ENCODE data around the gene NMNAT2.

Gene NMNAT2

DNA sequence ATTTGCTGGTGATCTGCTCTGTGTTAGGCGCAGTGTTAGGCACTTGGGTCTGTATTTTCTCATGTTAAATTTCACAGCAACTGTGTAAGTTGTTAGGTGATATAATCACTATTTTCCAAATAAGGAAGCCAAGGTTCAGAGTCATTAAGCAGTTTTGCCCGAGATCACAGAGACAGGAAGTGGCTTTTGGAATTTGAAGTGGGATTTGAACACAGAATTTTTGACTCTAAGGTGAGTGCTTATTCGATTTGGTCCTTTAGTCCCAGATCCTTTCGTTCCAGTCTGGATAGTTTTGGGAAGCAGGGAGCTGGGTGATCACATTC lies 114.9 kb downstream of the NMNAT2 start:
- Histone ChIP-seq H3K9ac (ENCODE audit: low read depth, low read length) (no peak overlapping the region), H3K4me1 (ENCODE audit: insufficient read depth, low read length) (peaks cover 33% of the 10 kb centered on the region), H3K36me3 (ENCODE audit: insufficient read depth, low read length) (no peaks in the 10 kb centered on the region), H3K9me3 (ENCODE audit: control insufficient read depth, insufficient read depth, low read length) (no peaks in the 10 kb centered on the region)

- H3K9me3 ChIP-seq (ENCODE audit: control insufficient read depth, insufficient read depth, low read length): no peaks in the 10 kb centered on the region
- H3K4me1 ChIP-seq (ENCODE audit: insufficient read depth, low read length): peaks cover 33% of the 10 kb centered on the region
- no peaks in the 10 kb centered on the region for H3K36me3 ChIP-seq (ENCODE audit: insufficient read depth, low read length)
- no peak overlapping the region for H3K9ac ChIP-seq (ENCODE audit: low read depth, low read length)
These were observed 115.5 kb downstream of the NMNAT2 start for GRCh38 chr1:183302452-183303322.

DNA sequence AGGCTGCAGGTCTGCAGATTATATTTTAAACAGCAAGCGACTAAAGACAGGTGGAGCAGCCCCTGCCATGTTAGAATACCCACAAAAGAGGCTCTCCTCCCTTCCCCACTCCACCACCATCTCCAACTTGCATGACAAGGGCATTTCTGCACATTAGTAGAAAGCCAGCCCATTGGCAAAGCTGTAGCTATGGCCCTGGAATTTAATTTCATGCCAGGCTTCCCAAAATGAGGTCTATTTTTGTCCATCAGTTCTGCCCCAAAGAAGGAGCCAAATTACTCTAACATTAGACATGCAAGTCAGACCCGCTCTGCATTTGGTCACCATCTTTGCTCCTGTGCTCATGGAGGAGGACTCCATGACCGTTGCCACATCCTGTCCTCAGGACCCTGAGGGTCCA lies 116.9 kb downstream of the NMNAT2 start:
- Histone ChIP-seq H3K4me1 (ENCODE audit: insufficient read depth, low read length) (peaks cover 30% of the 10 kb centered on the region), H3K36me3 (ENCODE audit: insufficient read depth, low read length) (no peaks in the 10 kb centered on the region), H3K9me3 (ENCODE audit: control insufficient read depth, insufficient read depth, low read length) (no peaks in the 10 kb centered on the region), H3K9ac (ENCODE audit: low read depth, low read length) (no peak overlapping the region)

GRCh38 chr1:183300828-183301227 lies 117.4 kb downstream of the NMNAT2 start:
- H3K4me1 ChIP-seq (ENCODE audit: insufficient read depth, low read length): peaks cover 30% of the 10 kb centered on the region
- no peaks in the 10 kb centered on the region for H3K9me3 ChIP-seq (ENCODE audit: control insufficient read depth, insufficient read depth, low read length)
- no peaks in the 10 kb centered on the region for H3K36me3 ChIP-seq (ENCODE audit: insufficient read depth, low read length)
- no peak overlapping the region for H3K9ac ChIP-seq (ENCODE audit: low read depth, low read length)

DNA sequence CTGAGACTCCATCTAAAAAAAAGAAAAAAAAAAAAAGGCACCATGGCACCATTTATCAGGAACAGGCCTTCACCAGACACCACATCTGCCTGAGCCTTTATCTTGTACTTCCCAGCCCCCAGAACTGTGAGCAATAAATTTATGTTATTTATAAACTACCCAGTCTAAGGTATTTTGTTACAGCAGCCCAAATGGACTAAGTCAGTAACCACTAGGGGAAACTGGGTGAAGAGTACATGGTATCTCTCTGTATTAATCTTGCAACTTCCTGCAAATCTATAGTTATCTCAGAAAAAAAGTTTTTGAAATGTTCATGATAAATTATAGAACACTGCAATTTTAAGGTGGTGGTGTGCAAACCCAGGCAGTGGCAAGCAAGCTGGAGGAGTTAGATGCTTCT lies 117.8 kb downstream of the NMNAT2 start:
- Histone ChIP-seq H3K4me1 (ENCODE audit: insufficient read depth, low read length) (peaks cover 30% of the 10 kb centered on the region), H3K9me3 (ENCODE audit: control insufficient read depth, insufficient read depth, low read length) (no peaks in the 10 kb centered on the region), H3K36me3 (ENCODE audit: insufficient read depth, low read length) (no peaks in the 10 kb centered on the region), H3K9ac (ENCODE audit: low read depth, low read length) (no peak overlapping the region)

DNA sequence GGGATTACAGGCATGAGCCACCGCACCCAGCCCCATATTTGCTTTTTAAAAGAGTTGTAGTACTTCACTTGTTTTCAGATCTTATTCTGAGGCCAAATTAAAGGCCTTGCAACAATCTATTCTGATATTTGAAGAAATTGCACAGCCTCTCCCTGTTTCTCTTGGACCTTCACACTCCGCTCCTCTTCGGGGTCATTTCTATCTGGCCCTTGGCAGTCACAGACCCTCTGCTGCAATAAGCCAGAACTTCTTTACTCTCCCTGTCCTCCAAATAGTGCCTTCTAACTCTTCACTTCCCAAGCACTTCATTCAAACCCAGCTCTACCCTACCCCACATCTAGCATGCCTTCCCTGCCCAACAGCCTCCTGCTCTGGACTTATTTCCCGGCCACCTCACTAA lies 121.4 kb downstream of the NMNAT2 start:
- Histone ChIP-seq H3K9me3 (ENCODE audit: control insufficient read depth, insufficient read depth, low read length) (no peaks in the 10 kb centered on the region), H3K4me1 (ENCODE audit: insufficient read depth, low read length) (peaks cover 23% of the 10 kb centered on the region), H3K36me3 (ENCODE audit: insufficient read depth, low read length) (no peaks in the 10 kb centered on the region), H3K9ac (ENCODE audit: low read depth, low read length) (no peak overlapping the region)

GRCh38 chr1:183295521-183295920 lies 122.7 kb downstream of the NMNAT2 start:
- Histone ChIP-seq H3K36me3 (ENCODE audit: insufficient read depth, low read length) (no peaks in the 10 kb centered on the region), H3K4me1 (ENCODE audit: insufficient read depth, low read length) (peaks cover 25% of the 10 kb centered on the region), H3K9me3 (ENCODE audit: control insufficient read depth, insufficient read depth, low read length) (no peaks in the 10 kb centered on the region), H3K9ac (ENCODE audit: low read depth, low read length) (no peak overlapping the region)

GRCh38 chr1:183293876-183294275 lies 124.3 kb downstream of the NMNAT2 start:
- no peak overlapping the region for H3K9ac ChIP-seq (ENCODE audit: low read depth, low read length)
- peaks cover 25% of the 10 kb centered on the region for H3K4me1 ChIP-seq (ENCODE audit: insufficient read depth, low read length)
- H3K36me3 ChIP-seq (ENCODE audit: insufficient read depth, low read length): no peaks in the 10 kb centered on the region
- H3K9me3 ChIP-seq (ENCODE audit: control insufficient read depth, insufficient read depth, low read length): no peaks in the 10 kb centered on the region

DNA sequence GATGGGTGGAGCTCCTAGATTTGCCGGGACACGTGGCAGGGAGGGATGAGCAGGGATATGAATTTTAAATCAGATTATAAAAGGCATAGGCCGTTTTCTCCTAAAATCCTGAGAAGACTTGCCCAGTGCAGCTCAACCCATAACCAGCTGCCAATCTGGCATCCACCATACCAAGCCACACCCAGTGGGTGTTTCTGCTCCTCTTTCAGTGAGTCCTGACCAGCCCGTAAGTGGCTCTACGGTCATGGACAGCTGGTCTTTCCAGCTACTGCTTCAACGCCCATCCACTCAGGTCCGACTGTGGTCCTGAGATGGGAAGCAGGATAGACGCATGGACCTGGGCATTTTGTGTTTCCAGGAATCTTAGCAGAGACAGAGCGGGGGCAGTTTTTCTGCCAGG lies 124.9 kb downstream of the NMNAT2 start:
- Histone ChIP-seq H3K4me1 (ENCODE audit: insufficient read depth, low read length) (peaks cover 25% of the 10 kb centered on the region), H3K9me3 (ENCODE audit: control insufficient read depth, insufficient read depth, low read length) (no peaks in the 10 kb centered on the region; the same call in 1 of the 2 replicates), H3K36me3 (ENCODE audit: insufficient read depth, low read length) (no peaks in the 10 kb centered on the region), H3K9ac (ENCODE audit: low read depth, low read length) (no peak overlapping the region)

- Histone ChIP-seq H3K4me1 (ENCODE audit: insufficient read depth, low read length) (peaks cover 25% of the 10 kb centered on the region), H3K9me3 (ENCODE audit: control insufficient read depth, insufficient read depth, low read length) (no peaks in the 10 kb centered on the region; the same call in 1 of the 2 replicates), H3K36me3 (ENCODE audit: insufficient read depth, low read length) (no peaks in the 10 kb centered on the region), H3K9ac (ENCODE audit: low read depth, low read length) (no peak overlapping the region)
These were observed 126.2 kb downstream of the NMNAT2 start for GRCh38 chr1:183291802-183292514.

DNA sequence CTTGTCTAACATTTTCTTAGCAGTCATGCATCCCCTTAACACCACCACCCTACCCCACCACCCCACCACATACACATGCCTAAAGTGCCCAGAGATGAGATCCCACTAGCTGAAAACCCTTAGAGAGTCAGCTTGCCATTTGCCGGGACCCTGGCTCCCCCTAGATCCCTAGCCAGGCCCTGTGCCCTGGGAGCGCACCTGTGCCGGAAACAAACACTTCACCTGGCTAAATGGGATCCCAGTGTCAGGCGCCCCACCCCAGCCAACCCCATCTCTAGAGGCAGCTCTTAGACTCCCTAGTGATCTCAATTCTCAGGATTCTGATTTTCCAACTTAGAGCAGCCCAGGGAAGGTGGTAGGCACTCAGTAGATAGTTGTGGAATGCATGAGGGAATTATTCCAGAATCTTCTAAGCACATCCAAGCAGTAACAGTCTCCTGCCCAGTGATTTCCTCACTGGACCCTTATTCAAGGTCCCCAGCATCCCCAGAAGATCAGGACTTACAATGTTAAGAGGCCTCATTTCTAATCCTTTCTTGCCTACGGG lies 126.9 kb downstream of the NMNAT2 start:
- H3K4me1 ChIP-seq (ENCODE audit: insufficient read depth, low read length): peaks cover 25% of the 10 kb centered on the region
- H3K9ac ChIP-seq (ENCODE audit: low read depth, low read length): no peak overlapping the region
- no peaks in the 10 kb centered on the region; the same call in 1 of the 2 replicates for H3K9me3 ChIP-seq (ENCODE audit: control insufficient read depth, insufficient read depth, low read length)
- H3K36me3 ChIP-seq (ENCODE audit: insufficient read depth, low read length): peaks cover 2% of the 10 kb centered on the region; the same call in 1 of the 2 replicates

GRCh38 chr1:183290628-183291027 lies 127.6 kb downstream of the NMNAT2 start:
- no peak overlapping the region for H3K9ac ChIP-seq (ENCODE audit: low read depth, low read length)
- H3K36me3 ChIP-seq (ENCODE audit: insufficient read depth, low read length): peaks cover 3% of the 10 kb centered on the region; the same call in 1 of the 2 replicates
- H3K9me3 ChIP-seq (ENCODE audit: control insufficient read depth, insufficient read depth, low read length): no peaks in the 10 kb centered on the region; the same call in 1 of the 2 replicates
- peaks cover 25% of the 10 kb centered on the region for H3K4me1 ChIP-seq (ENCODE audit: insufficient read depth, low read length)

DNA sequence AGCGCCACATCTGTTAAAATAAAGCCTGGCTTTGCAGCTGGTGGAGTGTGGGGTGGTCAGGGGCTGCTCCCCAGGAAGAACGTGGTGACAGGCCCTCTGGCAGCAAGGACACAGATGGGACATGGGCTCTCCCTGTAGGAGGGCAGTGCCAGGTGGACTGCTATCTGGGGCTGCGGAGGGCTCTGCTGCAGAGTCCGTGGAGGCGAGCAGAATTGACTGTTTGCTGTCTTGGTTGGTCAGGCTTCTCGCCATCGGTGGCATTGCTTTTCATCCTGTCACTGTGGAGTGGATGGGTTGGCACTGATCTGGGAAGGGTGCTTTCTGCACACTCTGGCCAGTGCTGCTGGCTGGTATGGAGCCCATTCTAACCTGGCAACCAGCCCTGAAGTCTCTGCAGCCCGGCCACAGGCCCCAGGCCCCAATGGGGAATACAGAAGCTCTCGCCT lies 129.1 kb downstream of the NMNAT2 start:
- H3K9ac ChIP-seq (ENCODE audit: low read depth, low read length): no peak overlapping the region
- no peaks in the 10 kb centered on the region; the same call in 1 of the 2 replicates for H3K9me3 ChIP-seq (ENCODE audit: control insufficient read depth, insufficient read depth, low read length)
- peaks cover 25% of the 10 kb centered on the region for H3K4me1 ChIP-seq (ENCODE audit: insufficient read depth, low read length)
- H3K36me3 ChIP-seq (ENCODE audit: insufficient read depth, low read length): peaks cover 3% of the 10 kb centered on the region; the same call in 1 of the 2 replicates

DNA sequence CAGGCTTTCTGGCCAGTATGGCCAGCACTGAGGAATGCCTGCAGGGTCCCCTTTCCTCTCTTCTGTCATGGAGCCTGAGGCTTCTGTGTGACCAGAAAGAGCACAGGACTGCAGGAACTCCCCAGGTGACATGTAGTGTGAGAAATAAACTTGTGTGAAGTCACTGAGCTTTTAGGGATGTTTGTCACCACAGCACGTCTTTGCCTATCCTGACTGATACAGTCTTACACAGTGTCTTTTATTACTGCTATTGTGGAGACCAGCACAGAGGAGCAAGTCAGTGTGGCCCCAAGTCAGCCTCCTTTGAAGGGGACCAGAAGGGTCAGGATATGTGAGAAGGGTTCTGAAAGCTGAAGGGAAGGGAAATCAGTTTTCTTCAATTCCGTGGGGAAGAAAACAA lies 129.6 kb downstream of the NMNAT2 start:
- Histone ChIP-seq H3K4me1 (ENCODE audit: insufficient read depth, low read length) (peaks cover 22% of the 10 kb centered on the region), H3K9me3 (ENCODE audit: control insufficient read depth, insufficient read depth, low read length) (no peaks in the 10 kb centered on the region; the same call in 1 of the 2 replicates), H3K36me3 (ENCODE audit: insufficient read depth, low read length) (peaks cover 3% of the 10 kb centered on the region; the same call in 1 of the 2 replicates)

More for the DNA sequence above, 129.6 kb downstream of the NMNAT2 start:
- no peak overlapping the region for H3K9ac ChIP-seq (ENCODE audit: low read depth, low read length)
